OCI-LY1 (cell line): ENCODE results near the gene XRCC6.
"Not testable (repeated sequence)": the region's sequence is repeated elsewhere in the genome, so short reads cannot be mapped to it uniquely, and the experiment has no call there.

Experiments used
- H2AFZ ChIP-seq: fragments of 200-600 bp; sonication (generic), shearing (Covaris generic); 2 replicates; pipeline ENCODE4 v1.6.0; 2014; ENCODE audit warnings: antibody characterized with exemption, mild to moderate bottlenecking, low read length
- H3F3A ChIP-seq: fragments of 200-600 bp; sonication (generic), shearing (Covaris generic); 2 replicates; pipeline ENCODE4 v1.6.0; 2014; ENCODE audit warnings: mild to moderate bottlenecking, antibody characterized with exemption, low read length, moderate library complexity; ENCODE audit not compliant: insufficient read depth
- H3K27ac ChIP-seq: fragments of 200-600 bp; sonication (generic); 2 replicates; pipeline ENCODE4 v1.5.1; 2014; ENCODE audit warnings: low read length, mixed run types, mild to moderate bottlenecking, low read depth; ENCODE audit not compliant: poor library complexity, severe bottlenecking
- H3K27me3 ChIP-seq: fragments of 200-600 bp; sonication (generic); 2 replicates; pipeline ENCODE4 v1.6.0; 2014; ENCODE audit warnings: antibody characterized with exemption, mild to moderate bottlenecking, low read length, moderate library complexity; ENCODE audit not compliant: insufficient read depth
- H3K36me3 ChIP-seq: fragments of 200-600 bp; sonication (generic); 2 replicates; pipeline ENCODE4 v1.6.1; 2014; ENCODE audit warnings: mild to moderate bottlenecking, antibody characterized with exemption, low read length, moderate library complexity, mixed read lengths; ENCODE audit not compliant: insufficient read depth
- H3K4me1 ChIP-seq: fragments of 200-600 bp; sonication (generic); 2 replicates; pipeline ENCODE4 v1.5.1; 2014; ENCODE audit warnings: mild to moderate bottlenecking, low read length, moderate library complexity; ENCODE audit not compliant: insufficient read depth, severe bottlenecking
- H3K4me2 ChIP-seq: fragments of 200-600 bp; sonication (generic), shearing (Covaris generic); 2 replicates; pipeline ENCODE4 v1.6.1; 2014; ENCODE audit warnings: low read length
- H3K4me3 ChIP-seq: fragments of 200-600 bp; sonication (generic); 2 replicates; pipeline ENCODE4 v1.5.1; 2014; ENCODE audit warnings: low read length, low read depth, mild to moderate bottlenecking, mixed read lengths; ENCODE audit not compliant: poor library complexity, severe bottlenecking
- H3K79me2 ChIP-seq: fragments of 200-600 bp; shearing (Covaris generic); 2 replicates; pipeline ENCODE4 v1.6.1; 2016; ENCODE audit warnings: mixed run types, low read length, mixed read lengths; ENCODE audit not compliant: insufficient read depth
- H3K9ac ChIP-seq: fragments of 200-600 bp; sonication (generic), shearing (Covaris generic); 2 replicates; pipeline ENCODE4 v1.6.1; 2014; ENCODE audit warnings: mild to moderate bottlenecking, low read length, mixed read lengths
- H3K9me2 ChIP-seq: fragments of 200-600 bp; sonication (generic), shearing (Covaris generic); 2 replicates; pipeline ENCODE4 v1.6.1; 2014; ENCODE audit warnings: low read depth, mild to moderate bottlenecking, low read length, mixed read lengths
- H3K9me3 ChIP-seq: fragments of 200-600 bp; shearing (Covaris generic); 2 replicates; pipeline ENCODE4 v1.6.1; 2014; ENCODE audit warnings: low read length, mixed read lengths
- H4K20me1 ChIP-seq: fragments of 200-600 bp; sonication (generic), shearing (Covaris generic); 2 replicates; pipeline ENCODE4 v1.6.0; 2016; ENCODE audit warnings: mild to moderate bottlenecking, low read length; ENCODE audit not compliant: insufficient read depth
- CTCF ChIP-seq: fragments of 200-600 bp; sonication (generic), shearing (Covaris generic); IDR thresholded peaks from 2 replicates; pipeline ENCODE4 v1.5.1; 2017; ENCODE audit warnings: mild to moderate bottlenecking, antibody characterized with exemption, low read length, moderate library complexity, mixed read lengths
- EZH2 ChIP-seq: fragments of 200-600 bp; sonication (generic), shearing (Covaris generic); IDR thresholded peaks from 2 replicates; pipeline ENCODE4 v1.8.0; 2017; ENCODE audit warnings: borderline replicate concordance, mixed run types, mild to moderate bottlenecking, antibody characterized with exemption, low read length, moderate library complexity, mixed read lengths

The XRCC6 gene

GRCh38 chr22:41661088-41661487 is 40.0 kb downstream of the XRCC6 start:
- TF ChIP-seq CTCF: no peak
- TF ChIP-seq EZH2: no peak
- peaks cover 94% of the 10 kb centered on the region for H3K36me3 ChIP-seq
- no peaks in the 10 kb centered on the region for H3K9me2 ChIP-seq
- H3K4me1 ChIP-seq: peaks cover under 1% of the 10 kb centered on the region
- H3F3A ChIP-seq: no peaks in the 10 kb centered on the region
- no peak overlapping the region for H3K9ac ChIP-seq
- no peaks in the 10 kb centered on the region for H3K27me3 ChIP-seq
- H2AFZ ChIP-seq: no peak overlapping the region
- no peak overlapping the region for H3K4me3 ChIP-seq
- no peak overlapping the region for H3K4me2 ChIP-seq
- no peaks in the 10 kb centered on the region for H4K20me1 ChIP-seq
- H3K27ac ChIP-seq: no peak overlapping the region
- no peaks in the 10 kb centered on the region for H3K9me3 ChIP-seq
- H3K79me2 ChIP-seq: no peaks in the 10 kb centered on the region

GRCh38 chr22:41661713-41662112 is 40.6 kb downstream of the XRCC6 start:
- Histone ChIP-seq H3K36me3 (peaks cover 88% of the 10 kb centered on the region), H3K4me3 (no peak overlapping the region), H3K79me2 (no peaks in the 10 kb centered on the region), H3K4me2 (no peak overlapping the region), H4K20me1 (no peaks in the 10 kb centered on the region), H3K27ac (no peak overlapping the region), H3K27me3 (no peaks in the 10 kb centered on the region), H3K9ac (no peak overlapping the region), H3K9me3 (no peaks in the 10 kb centered on the region), H3K4me1 (peaks cover 5% of the 10 kb centered on the region), H3K9me2 (no peaks in the 10 kb centered on the region), H2AFZ (no peak overlapping the region), H3F3A (no peaks in the 10 kb centered on the region)
- TF ChIP-seq CTCF (no peak), EZH2 (no peak)

GRCh38 chr22:41663594-41663993 is 42.5 kb downstream of the XRCC6 start:
- not testable (repeated sequence) for H3K9me3 ChIP-seq, H3K4me3 ChIP-seq, H3F3A ChIP-seq, H3K27me3 ChIP-seq, H3K79me2 ChIP-seq, H4K20me1 ChIP-seq, H2AFZ ChIP-seq, H3K27ac ChIP-seq, H3K9ac ChIP-seq, H3K9me2 ChIP-seq, H3K4me2 ChIP-seq
- Histone ChIP-seq H3K36me3 (peaks cover 70% of the 10 kb centered on the region), H3K4me1 (peaks cover 17% of the 10 kb centered on the region)

GRCh38 chr22:41664490-41664889 is 43.4 kb downstream of the XRCC6 start:
- Histone ChIP-seq H3K27ac (no peak overlapping the region), H4K20me1 (no peaks in the 10 kb centered on the region), H3K79me2 (no peaks in the 10 kb centered on the region), H3K9me3 (no peaks in the 10 kb centered on the region), H3K9ac (no peak overlapping the region), H2AFZ (no peak overlapping the region), H3K4me2 (no peak overlapping the region), H3F3A (peaks cover 3% of the 10 kb centered on the region; the same call in 1 of the 2 replicates), H3K4me1 (peaks cover 17% of the 10 kb centered on the region), H3K9me2 (no peaks in the 10 kb centered on the region), H3K36me3 (peaks cover 61% of the 10 kb centered on the region), H3K4me3 (no peak overlapping the region), H3K27me3 (no peaks in the 10 kb centered on the region)
- no peak for TF ChIP-seq EZH2
- no peak for TF ChIP-seq CTCF
